OCI-LY1 (cell line): Measurements from ENCODE around the gene NACC2.

ENCODE experiments used
- CTCF ChIP-seq: fragments of 200-600 bp; sonication (generic), shearing (Covaris generic); IDR thresholded peaks from 2 replicates; pipeline ENCODE4 v1.5.1; 2017; ENCODE audit warnings: mild to moderate bottlenecking, antibody characterized with exemption, low read length, moderate library complexity, mixed read lengths
- EZH2 ChIP-seq: fragments of 200-600 bp; sonication (generic), shearing (Covaris generic); IDR thresholded peaks from 2 replicates; pipeline ENCODE4 v1.8.0; 2017; ENCODE audit warnings: borderline replicate concordance, mixed run types, mild to moderate bottlenecking, antibody characterized with exemption, low read length, moderate library complexity, mixed read lengths

- no peak for TF ChIP-seq CTCF
- TF ChIP-seq EZH2, result no peak
These were observed 35.0 kb downstream of the NACC2 start for GRCh38 chr9:136059851-136060670.
